ENCODE results near the gene DIPK1A.

GRCh38 chr1:92886886-92887419, 74.3 kb downstream of the DIPK1A start:
- TF ChIP-seq, protein P1, sequence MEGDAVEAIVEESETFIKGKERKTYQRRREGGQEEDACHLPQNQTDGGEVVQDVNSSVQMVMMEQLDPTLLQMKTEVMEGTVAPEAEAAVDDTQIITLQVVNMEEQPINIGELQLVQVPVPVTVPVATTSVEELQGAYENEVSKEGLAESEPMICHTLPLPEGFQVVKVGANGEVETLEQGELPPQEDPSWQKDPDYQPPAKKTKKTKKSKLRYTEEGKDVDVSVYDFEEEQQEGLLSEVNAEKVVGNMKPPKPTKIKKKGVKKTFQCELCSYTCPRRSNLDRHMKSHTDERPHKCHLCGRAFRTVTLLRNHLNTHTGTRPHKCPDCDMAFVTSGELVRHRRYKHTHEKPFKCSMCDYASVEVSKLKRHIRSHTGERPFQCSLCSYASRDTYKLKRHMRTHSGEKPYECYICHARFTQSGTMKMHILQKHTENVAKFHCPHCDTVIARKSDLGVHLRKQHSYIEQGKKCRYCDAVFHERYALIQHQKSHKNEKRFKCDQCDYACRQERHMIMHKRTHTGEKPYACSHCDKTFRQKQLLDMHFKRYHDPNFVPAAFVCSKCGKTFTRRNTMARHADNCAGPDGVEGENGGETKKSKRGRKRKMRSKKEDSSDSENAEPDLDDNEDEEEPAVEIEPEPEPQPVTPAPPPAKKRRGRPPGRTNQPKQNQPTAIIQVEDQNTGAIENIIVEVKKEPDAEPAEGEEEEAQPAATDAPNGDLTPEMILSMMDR (IDR thresholded peaks at IDR 0.05; ENCODE audit: low read length): no peak
- TF ChIP-seq EZH2 (optimal IDR thresholded peaks at IDR 0.05; ENCODE audit: low read depth, low read length): no peak
- no peak for TF ChIP-seq EZH2phosphoT487 (IDR thresholded peaks at IDR 0.05; ENCODE audit: low read length)
